H1 (cell line): Measurements from ENCODE around the gene GGT6. TPM values are rescaled to one million over a fixed set of nuclear protein-coding genes. Genes with fewer than 3 reads are reported as not detected.

Source experiments
- CBX5 ChIP-seq: fragments of 300-800, 300-1000 bp; sonication (generic); IDR thresholded peaks from 2 replicates; pipeline ENCODE4 v1.7.1; 2016; ENCODE audit warnings: antibody characterized with exemption, low read length, low read depth
- SAP30 ChIP-seq: fragments of 300-600 bp; sonication (generic); IDR thresholded peaks from 2 replicates; pipeline ENCODE4 v1.7.1; 2012; ENCODE audit warnings: low read length, moderate library complexity, mild to moderate bottlenecking, inconsistent platforms; ENCODE audit not compliant: insufficient read depth, insufficient replicate concordance
- polyA plus RNA-seq, 7 experiments: library from polyadenylated mRNA; depleted of rRNA in 3 of 7; stranded (reverse) in 5 of 7; unstranded in 2 of 7; fragments of >200 nt in 5 of 7; fragments of 200-250 nt in 2 of 7; gene quantifications; 1 replicate in 5 of 7; 2 replicates in 1 of 7; 4 replicates in 1 of 7; pipeline versions ENCODE4 v1.2.1 to v1.2.3, GENCODE V29; 2011 to 2013; ENCODE audit warnings: missing spikeins in 2 of 7, mixed read lengths in 2 of 7
- total RNA-seq: library from RNA; stranded (reverse); fragmentation: NEBNext Ultra II Directional; extraction: Animal tissue kit (Norgen Biotek cat#: 25700); gene quantifications from 2 replicates; pipeline ENCODE4 v1.2.1, GENCODE V29; 2021

GGT6 gene
- total and polyA plus RNA-seq, 2 of the 8 experiments (the other 6 are each of a cell fraction or from before 2014, with no cell fraction given), result 0.18 TPM; not detected in 1

- TF ChIP-seq CBX5, result no peak
- TF ChIP-seq SAP30, result no peak
Measured at GRCh38 chr17:4512156-4513112, 47.9 kb downstream of the GGT6 start (continued).
